Retinal pigment epithelial cell (primary cell): ENCODE measurements around the gene RNASE1.

ENCODE experiments used
- DNase-seq: peaks from one replicate; pipeline ENCODE4 v3.0.0-alpha.2; 2010; ENCODE audit warnings: low read depth
- H3K4me3 ChIP-seq: 2 replicates; pipeline ENCODE4 v1.5.1; 2011; ENCODE audit warnings: mild to moderate bottlenecking, low read length, control low read depth, moderate library complexity
- TF ChIP-seq, protein P1 (sequence below): conservative IDR thresholded peaks from 2 replicates; pipeline ENCODE4 v1.5.1; 2011; ENCODE audit warnings: low read depth, low read length, control low read depth, inconsistent platforms

RNASE1 gene

DNA sequence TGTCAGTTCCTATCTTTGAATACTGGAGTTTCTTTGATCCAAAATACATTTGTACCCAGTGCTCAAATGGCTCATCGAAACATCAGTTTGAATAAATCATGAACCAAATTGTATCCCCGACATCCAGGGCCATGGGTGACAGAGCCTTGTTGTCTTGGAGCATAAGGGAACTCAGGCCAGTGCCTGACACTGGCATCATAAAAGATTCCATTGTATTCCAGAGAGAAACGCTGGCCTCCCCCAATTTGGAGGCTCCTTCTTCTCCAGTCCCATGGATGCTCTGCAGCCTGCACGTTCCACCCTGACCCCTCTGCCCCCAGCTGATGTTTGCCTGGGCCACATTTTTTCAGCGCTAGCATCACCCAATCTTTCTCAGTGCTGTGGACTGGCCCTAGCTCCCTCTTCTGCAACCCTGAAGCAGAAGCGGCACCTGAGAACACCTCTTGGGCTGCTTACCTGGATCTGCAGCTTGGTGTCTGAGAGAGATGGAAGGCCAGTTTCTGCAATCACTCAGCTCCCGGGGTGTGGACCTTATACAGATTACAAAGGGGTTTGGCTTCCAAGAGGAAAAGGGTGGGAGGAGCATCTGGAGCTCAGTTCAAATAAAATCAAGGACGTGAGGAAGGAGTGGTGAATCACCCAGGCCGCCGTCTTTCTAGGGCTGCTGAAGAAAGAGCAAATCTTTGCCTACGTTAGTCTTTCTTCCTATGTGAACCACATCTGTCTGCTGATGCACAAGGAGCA lies at the start of gene RNASE1:
Gene RNASE1 (minus strand): TSS at position 504 of the 744 bp plus-strand sequence. CDS start 776 bp downstream, outside the sequence.
- TF ChIP-seq, protein P1, sequence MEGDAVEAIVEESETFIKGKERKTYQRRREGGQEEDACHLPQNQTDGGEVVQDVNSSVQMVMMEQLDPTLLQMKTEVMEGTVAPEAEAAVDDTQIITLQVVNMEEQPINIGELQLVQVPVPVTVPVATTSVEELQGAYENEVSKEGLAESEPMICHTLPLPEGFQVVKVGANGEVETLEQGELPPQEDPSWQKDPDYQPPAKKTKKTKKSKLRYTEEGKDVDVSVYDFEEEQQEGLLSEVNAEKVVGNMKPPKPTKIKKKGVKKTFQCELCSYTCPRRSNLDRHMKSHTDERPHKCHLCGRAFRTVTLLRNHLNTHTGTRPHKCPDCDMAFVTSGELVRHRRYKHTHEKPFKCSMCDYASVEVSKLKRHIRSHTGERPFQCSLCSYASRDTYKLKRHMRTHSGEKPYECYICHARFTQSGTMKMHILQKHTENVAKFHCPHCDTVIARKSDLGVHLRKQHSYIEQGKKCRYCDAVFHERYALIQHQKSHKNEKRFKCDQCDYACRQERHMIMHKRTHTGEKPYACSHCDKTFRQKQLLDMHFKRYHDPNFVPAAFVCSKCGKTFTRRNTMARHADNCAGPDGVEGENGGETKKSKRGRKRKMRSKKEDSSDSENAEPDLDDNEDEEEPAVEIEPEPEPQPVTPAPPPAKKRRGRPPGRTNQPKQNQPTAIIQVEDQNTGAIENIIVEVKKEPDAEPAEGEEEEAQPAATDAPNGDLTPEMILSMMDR = no peak
- DNase-seq = no peak
- no peak within 1 kb of the TSS for H3K4me3 ChIP-seq

DNA sequence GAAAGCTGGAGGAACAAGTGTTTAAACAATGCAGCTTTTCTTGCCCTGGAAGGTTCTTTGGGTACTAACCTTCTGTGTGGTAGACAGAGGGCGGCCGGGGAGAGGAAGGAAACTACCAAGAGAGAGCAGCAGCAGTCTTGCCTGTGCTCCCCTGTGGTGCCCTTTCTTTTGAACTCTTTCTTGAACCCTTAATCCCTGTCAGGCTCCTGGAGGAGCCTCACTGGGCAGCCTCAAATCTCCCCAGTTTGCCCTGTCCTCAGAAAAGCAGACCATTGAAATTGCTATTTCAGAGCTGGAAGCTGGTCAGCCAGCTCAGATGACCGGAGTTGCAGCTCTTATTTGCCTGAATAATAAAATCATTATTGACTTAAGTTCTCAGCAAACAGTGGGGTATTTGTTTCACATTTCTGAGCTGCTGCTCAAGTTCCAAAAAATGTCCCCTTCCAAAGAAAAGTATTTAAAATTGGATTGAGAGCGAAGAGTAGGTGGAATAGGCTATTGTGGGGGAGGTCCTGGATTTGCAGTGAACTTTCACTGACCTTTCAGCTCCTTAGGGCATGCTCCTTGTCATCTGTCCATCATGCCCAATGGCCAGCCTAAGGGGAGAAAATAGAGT lies 46.4 kb upstream of the RNASE1 start:
- no peak for DNase-seq
- H3K4me3 ChIP-seq = no peak overlapping the region
- TF ChIP-seq, protein P1 = no peak

DNA sequence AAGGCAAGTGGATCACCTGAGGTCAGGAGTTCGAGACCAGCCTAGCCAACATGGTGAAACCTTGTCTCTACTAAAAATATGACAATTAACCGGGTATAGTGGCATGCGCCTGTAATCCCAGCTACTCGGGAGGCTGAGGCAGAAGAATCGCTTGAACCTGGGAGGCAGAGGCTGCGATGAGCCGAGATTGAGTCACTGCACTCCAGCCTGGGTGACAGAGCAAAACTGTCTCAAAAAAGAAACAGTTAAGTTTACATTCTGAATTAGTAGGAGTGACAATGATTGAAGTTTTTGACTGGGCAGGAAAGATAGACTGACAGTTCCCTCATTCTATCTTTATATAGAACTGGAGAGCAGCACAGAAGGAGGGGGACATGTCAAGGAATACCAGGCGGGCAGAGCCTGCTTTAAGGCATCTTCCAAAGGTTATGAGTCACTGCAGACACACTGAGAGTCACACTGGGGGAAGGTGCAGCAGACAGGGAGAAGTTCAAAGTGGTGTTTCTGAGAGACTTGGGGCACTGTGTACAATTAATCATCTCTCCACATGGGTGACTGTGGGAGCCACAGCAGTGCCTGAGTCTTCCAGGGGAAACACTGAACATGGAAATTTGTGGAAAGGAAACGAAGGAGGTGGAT lies 45.8 kb upstream of the RNASE1 start:
- H3K4me3 ChIP-seq = no peak overlapping the region
- TF ChIP-seq, protein P1 = no peak
- no peak for DNase-seq

DNA sequence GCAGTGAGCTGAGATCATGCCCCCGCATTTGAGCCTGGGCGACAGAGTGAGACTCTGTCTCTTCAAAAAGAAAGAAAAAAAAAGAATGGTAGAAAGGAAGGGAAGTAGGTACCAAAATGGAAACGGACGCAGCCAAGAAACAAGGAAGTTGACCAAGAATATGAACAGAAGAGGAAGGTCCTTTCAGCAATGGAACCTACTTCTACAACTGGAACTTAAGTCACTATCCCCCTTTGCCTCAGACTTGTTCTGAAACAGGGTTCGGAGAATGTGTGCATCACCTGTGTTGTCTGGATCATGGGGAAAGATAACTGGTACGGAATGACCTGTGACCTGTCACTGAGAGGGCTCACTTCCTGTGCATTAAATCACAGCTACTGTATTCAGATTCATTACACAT lies 43.9 kb upstream of the RNASE1 start:
- H3K4me3 ChIP-seq = no peak overlapping the region
- TF ChIP-seq, protein P1 = no peak
- DNase-seq = no peak

DNA sequence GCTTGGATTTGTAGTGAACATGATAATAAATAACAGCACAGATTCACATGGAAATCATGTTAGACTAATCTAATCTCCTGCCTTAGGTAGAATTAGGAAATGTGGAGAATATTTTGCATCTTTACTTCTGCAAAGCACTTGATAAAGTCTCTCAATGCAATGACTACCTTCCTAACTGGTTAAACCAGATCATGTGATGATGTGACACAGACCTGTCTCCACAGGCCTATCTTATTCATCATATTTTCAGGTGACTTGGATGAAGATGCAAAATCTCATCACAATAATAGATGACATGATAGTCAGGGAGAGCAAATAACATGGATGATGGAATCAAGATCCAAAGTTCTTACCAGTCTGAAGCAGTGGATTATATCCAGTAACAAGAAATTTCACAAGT lies 38.5 kb upstream of the RNASE1 start:
- no peak overlapping the region for H3K4me3 ChIP-seq
- TF ChIP-seq, protein P1 = no peak
- no peak for DNase-seq

DNA sequence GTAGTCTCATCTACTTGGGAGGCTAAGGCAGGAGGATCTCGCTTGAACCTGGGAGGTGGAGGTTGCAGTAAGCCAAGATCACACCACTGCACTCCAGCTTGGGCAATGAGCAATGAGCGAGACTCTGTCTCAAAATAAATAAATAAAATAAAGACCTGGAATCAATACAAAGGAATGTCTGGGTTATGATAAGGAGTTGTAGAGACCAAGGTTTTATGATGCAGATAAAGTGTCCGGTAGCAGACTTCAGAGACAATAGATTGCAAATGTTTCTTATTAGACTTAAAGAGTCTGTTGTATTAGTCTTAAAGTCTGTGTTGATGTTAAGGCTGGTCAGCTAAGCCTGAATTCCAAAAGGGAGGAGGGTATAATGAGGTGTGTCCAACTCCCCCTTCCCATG lies 35.2 kb upstream of the RNASE1 start:
- TF ChIP-seq, protein P1 = no peak
- DNase-seq = no peak
- no peak overlapping the region for H3K4me3 ChIP-seq
